ENCODE data around the gene DIP2B.
"Not testable (repeated sequence)": the region's sequence is repeated elsewhere in the genome, so short reads cannot be mapped to it uniquely, and the experiment has no call there.

Gene DIP2B

GRCh38 chr12:50520416-50521207 is 15.8 kb downstream of the DIP2B start:
- TF ChIP-seq CTCF (IDR thresholded peaks at IDR 0.05; ENCODE audit: extremely low read depth, missing control alignments), result no peak
- DNase-seq (ENCODE audit: low spot score), result no peak

GRCh38 chr12:50521781-50522180 is 17.0 kb downstream of the DIP2B start:
- DNase-seq (ENCODE audit: low spot score), result not testable (repeated sequence)

- no peak for DNase-seq (ENCODE audit: low spot score)
- TF ChIP-seq CTCF (IDR thresholded peaks at IDR 0.05; ENCODE audit: extremely low read depth, missing control alignments), result no peak
These were observed 19.0 kb downstream of the DIP2B start for GRCh38 chr12:50523772-50524171.

- DNase-seq (ENCODE audit: low spot score), result no peak
These were observed 19.8 kb downstream of the DIP2B start for GRCh38 chr12:50524621-50525020.

GRCh38 chr12:50525422-50525821 is 20.6 kb downstream of the DIP2B start:
- DNase-seq (ENCODE audit: low spot score), result no peak
- TF ChIP-seq CTCF (IDR thresholded peaks at IDR 0.05; ENCODE audit: extremely low read depth, missing control alignments), result no peak

More at GRCh38 chr12:50524621-50525020, 19.8 kb downstream of the DIP2B start:
- no peak for TF ChIP-seq CTCF (IDR thresholded peaks at IDR 0.05; ENCODE audit: extremely low read depth, missing control alignments)

- TF ChIP-seq CTCF (IDR thresholded peaks at IDR 0.05; ENCODE audit: extremely low read depth, missing control alignments), result no peak
- no peak for DNase-seq (ENCODE audit: low spot score)
These were observed 22.6 kb downstream of the DIP2B start for GRCh38 chr12:50527359-50527726.

- no peak for DNase-seq (ENCODE audit: low spot score)
These were observed 24.0 kb downstream of the DIP2B start for GRCh38 chr12:50528800-50529199.

More at GRCh38 chr12:50528800-50529199, 24.0 kb downstream of the DIP2B start:
- no peak for TF ChIP-seq CTCF (IDR thresholded peaks at IDR 0.05; ENCODE audit: extremely low read depth, missing control alignments)
